OCI-LY7 (cell line): Measurements from ENCODE around the gene PEDS1.

ENCODE experiments used
- CTCF ChIP-seq: fragments of 200-600 bp; sonication (generic); conservative IDR thresholded peaks from 2 replicates; pipeline ENCODE4 v1.5.1; 2014; ENCODE audit warnings: mild to moderate bottlenecking, antibody characterized with exemption, low read length, moderate library complexity, mixed read lengths
- EZH2phosphoT487 ChIP-seq: fragments of 200-600 bp; sonication (generic); IDR thresholded peaks from 2 replicates; pipeline ENCODE4 v1.6.1; 2018; ENCODE audit warnings: low read depth, borderline replicate concordance, mild to moderate bottlenecking, mixed run types, antibody characterized with exemption, low read length, moderate library complexity, mixed read lengths

- peak; percentile 30; the same call in 1 of the 2 replicates for TF ChIP-seq CTCF
- no peak for TF ChIP-seq EZH2phosphoT487
Measured at GRCh38 chr20:50152394-50153152, 950 bp downstream of the PEDS1 start.
